OCI-LY1 (cell line): Measurements from ENCODE around the gene DFFB.

Experiments
- H2AFZ ChIP-seq: fragments of 200-600 bp; sonication (generic), shearing (Covaris generic); 2 replicates; pipeline ENCODE4 v1.6.0; 2014; ENCODE audit warnings: antibody characterized with exemption, mild to moderate bottlenecking, low read length
- H3F3A ChIP-seq: fragments of 200-600 bp; sonication (generic), shearing (Covaris generic); 2 replicates; pipeline ENCODE4 v1.6.0; 2014; ENCODE audit warnings: mild to moderate bottlenecking, antibody characterized with exemption, low read length, moderate library complexity; ENCODE audit not compliant: insufficient read depth
- H3K27ac ChIP-seq: fragments of 200-600 bp; sonication (generic); 2 replicates; pipeline ENCODE4 v1.5.1; 2014; ENCODE audit warnings: low read length, mixed run types, mild to moderate bottlenecking, low read depth; ENCODE audit not compliant: poor library complexity, severe bottlenecking
- H3K27me3 ChIP-seq: fragments of 200-600 bp; sonication (generic); 2 replicates; pipeline ENCODE4 v1.6.0; 2014; ENCODE audit warnings: antibody characterized with exemption, mild to moderate bottlenecking, low read length, moderate library complexity; ENCODE audit not compliant: insufficient read depth
- H3K36me3 ChIP-seq: fragments of 200-600 bp; sonication (generic); 2 replicates; pipeline ENCODE4 v1.6.1; 2014; ENCODE audit warnings: mild to moderate bottlenecking, antibody characterized with exemption, low read length, moderate library complexity, mixed read lengths; ENCODE audit not compliant: insufficient read depth
- H3K4me1 ChIP-seq: fragments of 200-600 bp; sonication (generic); 2 replicates; pipeline ENCODE4 v1.5.1; 2014; ENCODE audit warnings: mild to moderate bottlenecking, low read length, moderate library complexity; ENCODE audit not compliant: insufficient read depth, severe bottlenecking
- H3K4me2 ChIP-seq: fragments of 200-600 bp; sonication (generic), shearing (Covaris generic); 2 replicates; pipeline ENCODE4 v1.6.1; 2014; ENCODE audit warnings: low read length
- H3K4me3 ChIP-seq: fragments of 200-600 bp; sonication (generic); 2 replicates; pipeline ENCODE4 v1.5.1; 2014; ENCODE audit warnings: low read length, low read depth, mild to moderate bottlenecking, mixed read lengths; ENCODE audit not compliant: poor library complexity, severe bottlenecking
- H3K79me2 ChIP-seq: fragments of 200-600 bp; shearing (Covaris generic); 2 replicates; pipeline ENCODE4 v1.6.1; 2016; ENCODE audit warnings: mixed run types, low read length, mixed read lengths; ENCODE audit not compliant: insufficient read depth
- H3K9ac ChIP-seq: fragments of 200-600 bp; sonication (generic), shearing (Covaris generic); 2 replicates; pipeline ENCODE4 v1.6.1; 2014; ENCODE audit warnings: mild to moderate bottlenecking, low read length, mixed read lengths
- H3K9me2 ChIP-seq: fragments of 200-600 bp; sonication (generic), shearing (Covaris generic); 2 replicates; pipeline ENCODE4 v1.6.1; 2014; ENCODE audit warnings: low read depth, mild to moderate bottlenecking, low read length, mixed read lengths
- H3K9me3 ChIP-seq: fragments of 200-600 bp; shearing (Covaris generic); 2 replicates; pipeline ENCODE4 v1.6.1; 2014; ENCODE audit warnings: low read length, mixed read lengths
- H4K20me1 ChIP-seq: fragments of 200-600 bp; sonication (generic), shearing (Covaris generic); 2 replicates; pipeline ENCODE4 v1.6.0; 2016; ENCODE audit warnings: mild to moderate bottlenecking, low read length; ENCODE audit not compliant: insufficient read depth
- CTCF ChIP-seq: fragments of 200-600 bp; sonication (generic), shearing (Covaris generic); IDR thresholded peaks from 2 replicates; pipeline ENCODE4 v1.5.1; 2017; ENCODE audit warnings: mild to moderate bottlenecking, antibody characterized with exemption, low read length, moderate library complexity, mixed read lengths
- EZH2 ChIP-seq: fragments of 200-600 bp; sonication (generic), shearing (Covaris generic); IDR thresholded peaks from 2 replicates; pipeline ENCODE4 v1.8.0; 2017; ENCODE audit warnings: borderline replicate concordance, mixed run types, mild to moderate bottlenecking, antibody characterized with exemption, low read length, moderate library complexity, mixed read lengths

Gene DFFB

GRCh38 chr1:3872546-3872945 is 15.3 kb downstream of the DFFB start:
- Histone ChIP-seq H3K9me2 (no peaks in the 10 kb centered on the region), H3K9ac (no peak overlapping the region), H3K36me3 (peaks cover 90% of the 10 kb centered on the region), H3K9me3 (no peaks in the 10 kb centered on the region), H3K4me2 (no peak overlapping the region), H3K79me2 (no peaks in the 10 kb centered on the region), H4K20me1 (no peaks in the 10 kb centered on the region), H3K4me3 (no peak overlapping the region), H3K4me1 (no peaks in the 10 kb centered on the region), H3K27me3 (no peaks in the 10 kb centered on the region), H2AFZ (no peak overlapping the region), H3K27ac (no peak overlapping the region), H3F3A (no peaks in the 10 kb centered on the region)
- TF ChIP-seq CTCF (no peak), EZH2 (no peak)

GRCh38 chr1:3874736-3875135 is 17.5 kb downstream of the DFFB start:
- Histone ChIP-seq H4K20me1 (no peaks in the 10 kb centered on the region), H3K27ac (no peak overlapping the region), H2AFZ (no peak overlapping the region), H3K4me3 (no peak overlapping the region), H3F3A (no peaks in the 10 kb centered on the region), H3K4me1 (no peaks in the 10 kb centered on the region), H3K4me2 (no peak overlapping the region), H3K79me2 (no peaks in the 10 kb centered on the region), H3K9me3 (peaks cover 4% of the 10 kb centered on the region; the same call in 1 of the 2 replicates), H3K27me3 (no peaks in the 10 kb centered on the region), H3K36me3 (peaks cover 90% of the 10 kb centered on the region), H3K9ac (no peak overlapping the region), H3K9me2 (no peaks in the 10 kb centered on the region)
- TF ChIP-seq CTCF: no peak

- no peak overlapping the region for H2AFZ ChIP-seq
- no peaks in the 10 kb centered on the region for H3K9me2 ChIP-seq
- H3K4me2 ChIP-seq: no peak overlapping the region
- H3K27me3 ChIP-seq: no peaks in the 10 kb centered on the region
- no peak overlapping the region for H3K27ac ChIP-seq
- no peak overlapping the region for H3K9ac ChIP-seq
- no peaks in the 10 kb centered on the region for H3K79me2 ChIP-seq
- H3K9me3 ChIP-seq: peaks cover 4% of the 10 kb centered on the region; the same call in 1 of the 2 replicates
- TF ChIP-seq CTCF: no peak
- no peak for TF ChIP-seq EZH2
- H3K4me3 ChIP-seq: no peak overlapping the region
- no peaks in the 10 kb centered on the region for H3K4me1 ChIP-seq
- H4K20me1 ChIP-seq: no peaks in the 10 kb centered on the region
- peaks cover 79% of the 10 kb centered on the region for H3K36me3 ChIP-seq
- no peaks in the 10 kb centered on the region for H3F3A ChIP-seq
Measured at GRCh38 chr1:3876716-3877115, 19.4 kb downstream of the DFFB start.
